ENCODE measurements around the gene VPS37B.

DNA sequence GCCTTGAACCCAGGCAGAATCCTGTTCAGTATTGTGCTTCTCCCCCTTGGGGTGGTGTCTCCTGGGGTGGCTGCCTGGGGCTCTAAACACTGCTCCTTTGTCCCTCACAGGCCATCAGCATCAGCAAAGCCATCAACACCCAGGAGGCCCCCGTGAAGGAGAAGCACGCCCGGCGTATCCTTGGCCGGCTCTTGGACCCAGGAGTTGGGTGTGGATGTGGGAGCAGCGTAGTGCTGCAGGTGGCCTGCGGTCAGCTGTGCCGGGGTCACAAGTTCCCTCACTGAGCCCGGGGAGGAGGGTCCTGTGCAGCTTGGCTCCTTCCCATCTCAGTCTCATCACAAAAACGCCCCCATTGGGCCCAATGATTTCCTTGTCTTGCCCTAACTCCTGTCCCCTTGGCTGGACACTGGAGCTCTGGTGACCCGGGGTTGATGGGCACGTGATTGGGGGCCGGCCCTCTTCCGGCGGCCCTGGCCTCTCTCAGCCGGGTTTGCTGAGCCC is 48.0 kb downstream of the VPS37B start:
- TF ChIP-seq CTCF (conservative IDR thresholded peaks at IDR 0.05 in 1 of 2, IDR thresholded peaks at IDR 0.05 in 1 of 2; ENCODE audit: extremely low read depth in 1 of 2, insufficient read depth in 1 of 2, low read depth in 1 of 2, low read length in 2 of 2) (no peak), EZH2 (IDR thresholded peaks at IDR 0.05; ENCODE audit: borderline replicate concordance, low read length) (no peak)

All from mammary epithelial cell (primary cell).